BLaER1 (cell line): ENCODE data around the gene FKTN.

Source experiments
- H3K27ac ChIP-seq: shearing (Covaris generic); formaldehyde crosslinking; 2 replicates; pipeline ENCODE4 v1.8.1; 2022
- H3K27me3 ChIP-seq: shearing (Covaris generic); formaldehyde crosslinking; 2 replicates; pipeline ENCODE4 v1.8.1; 2022
- H3K36me3 ChIP-seq: shearing (Covaris generic); formaldehyde crosslinking; 2 replicates; pipeline ENCODE4 v1.8.1; 2022
- H3K4me1 ChIP-seq: shearing (Covaris generic); formaldehyde crosslinking; 2 replicates; pipeline ENCODE4 v1.8.1; 2022
- H3K4me2 ChIP-seq: shearing (Covaris generic); formaldehyde crosslinking; 2 replicates; pipeline ENCODE4 v1.8.1; 2022
- H3K4me3 ChIP-seq: shearing (Covaris generic); formaldehyde crosslinking; 2 replicates; pipeline ENCODE4 v1.8.1; 2022
- H3K9ac ChIP-seq: shearing (Covaris generic); formaldehyde crosslinking; 2 replicates; pipeline ENCODE4 v1.8.1; 2022
- H3K9me3 ChIP-seq: shearing (Covaris generic); formaldehyde crosslinking; 2 replicates; pipeline ENCODE4 v1.8.1; 2022
- H4K20me1 ChIP-seq: shearing (Covaris generic); formaldehyde crosslinking; 2 replicates; pipeline ENCODE4 v1.8.1; 2022
- Cebpa-rat ChIP-seq: shearing (Covaris generic); IDR thresholded peaks from 2 replicates; pipeline ENCODE4 v1.8.1; 2022

The FKTN gene

GRCh38 chr9:105625088-105625487 is 67.2 kb downstream of the FKTN start:
- no peak overlapping the region for H3K27ac ChIP-seq
- no peaks in the 10 kb centered on the region for H3K4me1 ChIP-seq
- H3K36me3 ChIP-seq = peaks cover 8% of the 10 kb centered on the region; the same call in 1 of the 2 replicates
- H3K4me3 ChIP-seq = no peak overlapping the region
- H3K9ac ChIP-seq = no peak overlapping the region
- no peaks in the 10 kb centered on the region for H3K27me3 ChIP-seq
- no peaks in the 10 kb centered on the region for H4K20me1 ChIP-seq
- TF ChIP-seq Cebpa-rat = no peak
- no peaks in the 10 kb centered on the region for H3K9me3 ChIP-seq
- no peak overlapping the region for H3K4me2 ChIP-seq

DNA sequence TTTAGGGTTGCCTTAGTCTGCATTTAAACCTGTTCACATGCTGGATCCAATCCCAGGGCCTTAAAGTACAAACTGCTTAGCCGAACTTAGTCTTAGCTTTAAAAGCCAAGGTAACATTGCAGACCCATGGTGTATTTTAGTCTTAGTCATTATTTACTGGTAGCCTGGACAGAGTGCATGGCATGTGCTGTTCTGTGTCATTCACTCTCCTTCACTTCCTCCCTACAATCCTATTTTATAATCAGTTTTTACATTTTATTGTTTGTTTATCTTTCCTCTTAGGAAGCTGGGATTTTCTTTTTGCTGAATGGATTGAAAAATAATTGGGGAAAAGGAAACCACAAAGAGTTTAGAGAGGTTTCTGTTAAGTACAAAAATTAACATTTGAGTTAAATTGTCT is 74.9 kb downstream of the FKTN start:
- Histone ChIP-seq H3K9ac (no peak overlapping the region), H3K36me3 (peaks cover 11% of the 10 kb centered on the region; the same call in 1 of the 2 replicates), H3K27me3 (no peaks in the 10 kb centered on the region), H3K4me3 (no peak overlapping the region), H3K27ac (no peak overlapping the region), H3K4me1 (no peaks in the 10 kb centered on the region), H4K20me1 (no peaks in the 10 kb centered on the region), H3K9me3 (0 out of 2 replicates have a peak, but pooled peaks cover 4% of the 10 kb centered on the region), H3K4me2 (no peak overlapping the region)
- TF ChIP-seq Cebpa-rat = no peak

DNA sequence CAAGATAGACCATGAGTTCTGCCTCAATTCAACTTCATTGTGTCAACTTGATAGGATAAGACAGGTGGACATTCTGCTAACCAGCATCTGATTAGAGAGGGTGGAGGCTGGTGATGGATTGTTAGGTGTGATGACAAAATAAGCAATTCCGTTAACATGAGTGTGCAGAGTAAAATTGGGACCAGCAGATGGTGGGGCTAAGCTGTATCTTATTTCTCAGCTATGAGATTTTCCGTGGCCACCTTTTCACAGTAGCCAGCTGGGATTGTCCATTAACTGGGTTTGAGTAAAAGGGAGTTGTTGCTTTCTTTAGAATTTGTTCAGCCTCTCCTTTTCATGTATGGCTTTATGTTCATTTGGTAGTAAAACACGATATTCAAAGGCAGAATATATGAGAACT is 75.5 kb downstream of the FKTN start:
- H3K27ac ChIP-seq = no peak overlapping the region
- peaks cover 15% of the 10 kb centered on the region; the same call in 1 of the 2 replicates for H3K36me3 ChIP-seq

DNA sequence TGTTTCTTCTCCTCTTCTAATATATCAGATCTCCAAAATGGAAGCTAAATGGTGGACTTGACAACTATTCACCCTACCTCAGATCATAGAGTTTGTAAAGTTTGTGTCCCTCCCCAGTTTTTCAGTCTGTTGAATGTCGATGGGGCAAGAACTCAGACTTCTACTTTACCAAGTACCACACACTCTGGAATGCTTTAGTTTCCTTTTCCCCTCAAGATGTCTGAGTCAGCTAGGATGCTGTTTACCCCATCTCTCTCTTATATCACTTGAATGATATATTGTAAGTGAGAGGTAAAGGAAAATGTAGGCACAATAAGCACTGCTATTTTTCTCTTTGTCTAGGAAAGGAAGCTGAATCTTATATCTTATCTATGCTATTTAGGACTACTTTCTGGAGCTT is 78.4 kb downstream of the FKTN start:
- Histone ChIP-seq H3K4me2 (no peak overlapping the region), H3K4me3 (no peak overlapping the region), H3K4me1 (no peaks in the 10 kb centered on the region), H3K27me3 (no peaks in the 10 kb centered on the region), H3K9ac (no peak overlapping the region), H3K27ac (no peak overlapping the region), H3K36me3 (peaks cover 22% of the 10 kb centered on the region), H3K9me3 (peaks cover 2% of the 10 kb centered on the region; the same call in 1 of the 2 replicates), H4K20me1 (no peaks in the 10 kb centered on the region)
- TF ChIP-seq Cebpa-rat = no peak

More for the DNA sequence above, 75.5 kb downstream of the FKTN start:
- Histone ChIP-seq H3K27me3 (no peaks in the 10 kb centered on the region), H3K4me2 (no peak overlapping the region), H4K20me1 (no peaks in the 10 kb centered on the region), H3K4me3 (no peak overlapping the region), H3K4me1 (no peaks in the 10 kb centered on the region), H3K9me3 (0 out of 2 replicates have a peak, but pooled peaks cover 4% of the 10 kb centered on the region), H3K9ac (no peak overlapping the region)
- no peak for TF ChIP-seq Cebpa-rat

- Histone ChIP-seq H3K4me3 (no peak overlapping the region), H3K4me2 (no peak overlapping the region), H3K27me3 (no peaks in the 10 kb centered on the region), H3K27ac (no peak overlapping the region), H3K9ac (no peak overlapping the region), H4K20me1 (no peaks in the 10 kb centered on the region), H3K9me3 (peaks cover 8% of the 10 kb centered on the region; the same call in 1 of the 2 replicates), H3K36me3 (peaks cover 22% of the 10 kb centered on the region), H3K4me1 (no peaks in the 10 kb centered on the region)
- no peak for TF ChIP-seq Cebpa-rat
These were observed 80.0 kb downstream of the FKTN start for GRCh38 chr9:105637787-105638395.

GRCh38 chr9:105639936-105640335 is 82.0 kb downstream of the FKTN start:
- no peaks in the 10 kb centered on the region for H3K27me3 ChIP-seq

DNA sequence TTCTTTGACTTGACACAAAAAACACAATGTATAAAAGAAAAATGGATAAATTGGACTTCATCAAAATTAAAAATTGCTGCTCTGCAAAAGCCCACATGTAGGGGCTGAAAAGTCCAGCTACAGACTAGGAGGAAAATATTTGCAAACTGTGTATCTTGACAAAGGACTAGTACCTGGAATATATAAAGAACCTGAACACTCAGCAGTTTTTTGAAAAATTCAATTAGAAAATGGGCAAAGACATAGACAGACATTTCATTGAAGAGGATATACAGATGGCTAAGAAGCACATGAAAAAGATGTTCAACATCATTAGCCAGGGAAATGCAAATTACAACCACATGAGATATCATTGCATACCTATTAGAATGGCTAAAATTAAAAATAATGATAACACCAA is 85.9 kb downstream of the FKTN start:
- Histone ChIP-seq H3K9ac (no peak overlapping the region), H3K4me1 (peaks cover 8% of the 10 kb centered on the region), H3K4me2 (no peak overlapping the region)

More at GRCh38 chr9:105639936-105640335, 82.0 kb downstream of the FKTN start:
- Histone ChIP-seq H3K36me3 (peaks cover 16% of the 10 kb centered on the region), H3K27ac (no peak overlapping the region), H3K4me3 (no peak overlapping the region), H4K20me1 (no peaks in the 10 kb centered on the region), H3K4me2 (no peak overlapping the region), H3K9ac (no peak overlapping the region), H3K9me3 (peaks cover 8% of the 10 kb centered on the region; the same call in 1 of the 2 replicates), H3K4me1 (no peaks in the 10 kb centered on the region)
- TF ChIP-seq Cebpa-rat = no peak

GRCh38 chr9:105646879-105647594 is 89.1 kb downstream of the FKTN start:
- TF ChIP-seq Cebpa-rat = no peak
- Histone ChIP-seq H4K20me1 (no peaks in the 10 kb centered on the region), H3K4me3 (no peak overlapping the region), H3K9ac (no peak overlapping the region), H3K4me1 (peaks cover 8% of the 10 kb centered on the region), H3K27ac (no peak overlapping the region), H3K4me2 (no peak overlapping the region), H3K36me3 (no peaks in the 10 kb centered on the region), H3K9me3 (peaks cover 4% of the 10 kb centered on the region; the same call in 1 of the 2 replicates), H3K27me3 (no peaks in the 10 kb centered on the region)

More for the DNA sequence above, 85.9 kb downstream of the FKTN start:
- Histone ChIP-seq H3K27me3 (no peaks in the 10 kb centered on the region), H3K36me3 (peaks cover 6% of the 10 kb centered on the region; the same call in 1 of the 2 replicates), H3K27ac (no peak overlapping the region), H3K9me3 (peaks cover 8% of the 10 kb centered on the region; the same call in 1 of the 2 replicates), H3K4me3 (no peak overlapping the region), H4K20me1 (no peaks in the 10 kb centered on the region)
- TF ChIP-seq Cebpa-rat = no peak

DNA sequence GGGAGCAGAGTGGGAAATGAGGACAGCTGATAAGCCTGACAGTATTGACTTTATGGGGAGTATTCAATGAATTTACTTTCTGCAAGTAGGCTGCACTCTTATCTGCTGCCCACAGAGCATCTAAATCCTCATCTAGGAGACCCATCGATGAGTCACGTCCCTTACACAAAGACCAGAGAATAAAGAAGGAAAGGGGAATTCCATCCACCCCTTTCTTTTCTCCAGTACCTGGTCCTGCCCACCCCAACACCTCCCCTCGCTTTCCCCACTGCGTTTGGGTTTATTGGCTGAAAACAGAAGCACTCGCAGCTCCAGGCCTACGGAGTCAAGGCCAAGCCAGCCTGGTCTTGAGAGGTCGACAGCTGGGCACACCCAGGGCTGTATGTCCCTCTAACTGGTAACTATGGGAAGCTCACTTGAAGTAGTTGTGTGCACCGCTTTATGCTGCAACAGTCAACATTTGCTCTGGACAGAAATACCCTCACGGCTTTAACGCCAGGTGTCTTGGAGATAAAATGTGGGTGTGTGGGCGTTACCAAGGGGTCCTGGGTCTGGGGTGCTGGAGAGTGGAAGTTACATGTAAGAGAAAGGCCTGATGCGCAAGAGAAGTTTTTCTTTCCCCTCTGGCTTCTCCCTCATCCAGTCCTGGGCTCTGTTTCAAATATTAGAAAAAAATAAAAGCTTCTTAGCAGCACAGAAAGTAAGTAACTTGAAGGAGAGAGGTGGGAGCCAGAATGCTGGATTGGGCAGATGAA is 89.8 kb downstream of the FKTN start:
- no peaks in the 10 kb centered on the region for H3K27me3 ChIP-seq
- TF ChIP-seq Cebpa-rat = no peak
- no peak overlapping the region for H3K4me2 ChIP-seq
- H3K4me1 ChIP-seq = peaks cover 8% of the 10 kb centered on the region
- no peaks in the 10 kb centered on the region for H3K9me3 ChIP-seq
- H3K4me3 ChIP-seq = no peak overlapping the region
- H3K36me3 ChIP-seq = no peaks in the 10 kb centered on the region
- H3K9ac ChIP-seq = no peak overlapping the region
- H4K20me1 ChIP-seq = no peaks in the 10 kb centered on the region
- no peak overlapping the region for H3K27ac ChIP-seq
